ENCODE results near the gene PDE11A.
A peak's percentile ranks its signal among the peaks of the same experiment; 100 is the strongest.

PDE11A gene

GRCh38 chr2:177908182-177908581 lies 164.4 kb downstream of the PDE11A start:
- DNase-seq (ENCODE audit: low read depth) = no peak
- TF ChIP-seq CTCF (conservative IDR thresholded peaks at IDR 0.05; ENCODE audit: low read length) = no peak
- H3K4me3 ChIP-seq (ENCODE audit: low read length) = no peak overlapping the region

GRCh38 chr2:177906041-177906718 lies 166.4 kb downstream of the PDE11A start:
- H3K4me3 ChIP-seq (ENCODE audit: low read length) = no peak overlapping the region
- DNase-seq (ENCODE audit: low read depth) = peak; percentile 56
- peak; percentile 77 for TF ChIP-seq CTCF (conservative IDR thresholded peaks at IDR 0.05; ENCODE audit: low read length)

DNA sequence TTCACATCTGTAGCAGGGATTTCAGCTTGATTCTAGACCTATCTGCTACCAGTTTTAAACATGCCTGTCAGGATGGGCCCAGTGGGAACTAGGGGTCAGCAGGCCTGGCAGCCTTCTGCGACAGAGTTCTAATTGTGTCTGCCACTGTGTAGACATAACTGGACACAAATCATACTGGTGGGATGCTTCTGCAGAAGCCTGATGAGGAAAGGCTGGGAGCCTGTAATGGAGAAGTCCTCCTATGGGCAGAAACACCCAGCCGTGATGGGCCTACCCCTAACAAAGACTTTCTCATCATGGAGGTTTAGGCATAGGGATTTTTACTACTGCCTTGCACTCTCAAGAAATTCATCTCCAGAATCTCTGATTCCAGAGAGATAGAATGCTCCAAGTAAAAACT lies 166.9 kb downstream of the PDE11A start:
- no peak overlapping the region for H3K4me3 ChIP-seq (ENCODE audit: low read length)
- no peak for TF ChIP-seq CTCF (conservative IDR thresholded peaks at IDR 0.05; ENCODE audit: low read length)
- DNase-seq (ENCODE audit: low read depth) = no peak

GRCh38 chr2:177902395-177903163 lies 170.0 kb downstream of the PDE11A start:
- no peak for DNase-seq (ENCODE audit: low read depth)
- TF ChIP-seq CTCF (conservative IDR thresholded peaks at IDR 0.05; ENCODE audit: low read length) = no peak
- no peak overlapping the region for H3K4me3 ChIP-seq (ENCODE audit: low read length)

- no peak overlapping the region for H3K4me3 ChIP-seq (ENCODE audit: low read length)
- no peak for TF ChIP-seq CTCF (conservative IDR thresholded peaks at IDR 0.05; ENCODE audit: low read length)
- no peak for DNase-seq (ENCODE audit: low read depth)
Observed at GRCh38 chr2:177900082-177900481, 172.5 kb downstream of the PDE11A start.

DNA sequence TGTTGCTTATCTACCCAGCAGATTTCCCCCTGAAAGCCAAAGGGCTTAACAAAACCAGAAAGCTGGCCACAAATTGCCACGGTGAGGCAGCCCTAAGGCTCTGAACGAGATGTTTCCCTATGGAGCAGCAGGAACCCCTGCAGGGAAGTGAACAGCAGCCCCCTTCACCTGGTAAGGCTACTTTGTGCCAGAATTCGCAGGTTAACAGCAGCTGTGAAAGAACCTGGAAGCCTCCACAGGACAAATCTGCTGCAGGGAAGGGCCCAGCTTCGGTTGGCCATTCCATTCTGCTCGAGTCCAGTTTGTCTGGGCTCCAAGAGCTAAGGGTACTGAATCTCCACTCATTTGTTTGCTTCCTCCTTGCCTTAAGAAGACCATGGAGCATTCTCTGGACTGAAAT lies 175.3 kb downstream of the PDE11A start:
- no peak for TF ChIP-seq CTCF (conservative IDR thresholded peaks at IDR 0.05; ENCODE audit: low read length)
- no peak overlapping the region for H3K4me3 ChIP-seq (ENCODE audit: low read length)
- DNase-seq (ENCODE audit: low read depth) = no peak

DNA sequence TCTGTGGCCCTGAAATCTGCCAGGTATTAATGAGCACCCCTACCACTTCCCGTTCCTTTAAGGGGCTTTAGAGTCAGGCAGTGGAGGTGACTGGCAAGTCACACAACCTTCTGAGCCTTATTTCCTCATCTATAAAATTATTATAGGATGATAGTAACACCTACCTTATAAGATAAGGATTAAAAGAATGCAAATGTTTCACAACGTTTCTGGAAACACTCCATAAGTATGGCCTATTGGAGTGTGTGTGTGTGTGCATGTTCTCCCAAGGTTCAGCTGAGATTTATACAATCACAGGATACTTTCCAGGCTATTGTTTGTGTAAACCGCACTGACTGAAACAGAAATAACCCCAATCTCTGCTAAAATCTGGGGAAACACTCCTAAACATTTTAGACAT lies 176.0 kb downstream of the PDE11A start:
- no peak overlapping the region for H3K4me3 ChIP-seq (ENCODE audit: low read length)
- no peak for TF ChIP-seq CTCF (conservative IDR thresholded peaks at IDR 0.05; ENCODE audit: low read length)
- DNase-seq (ENCODE audit: low read depth) = no peak

Data from AG10803 (cell line).